ENCODE results near the gene NAV2. TPM values are rescaled to one million over a fixed set of nuclear protein-coding genes. Genes with fewer than 3 reads are reported as not detected.

Gene NAV2
- total RNA-seq, 1 experiment from 2014 or later = 22.7 TPM

DNA sequence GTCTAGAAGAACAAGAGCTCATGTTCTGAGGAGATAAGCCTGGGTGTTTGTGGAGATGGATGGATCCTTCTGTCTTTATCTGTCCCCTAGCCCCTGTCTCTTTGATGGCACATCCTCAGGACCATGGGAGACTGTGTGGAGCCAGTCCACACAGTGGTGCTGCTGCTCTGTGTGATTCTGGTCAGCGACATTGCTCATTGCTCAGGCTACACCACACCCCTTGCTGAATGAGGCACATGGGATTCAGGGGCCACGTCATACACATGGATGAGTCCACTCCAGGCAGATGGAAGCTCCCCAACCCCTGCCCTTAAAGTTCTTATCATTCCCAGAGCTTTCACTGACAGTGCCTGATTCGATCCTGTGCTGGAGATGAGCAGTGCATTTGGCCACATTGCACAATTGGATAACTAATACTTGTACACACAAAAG is 222.2 kb downstream of the NAV2 start:
- H3K4me3 ChIP-seq (ENCODE audit: low read depth in 2 of 2, low read length in 2 of 2) = no peak overlapping the region; a peak in 1 of 4 replicates
- H3K27me3 ChIP-seq (ENCODE audit: control insufficient read depth, insufficient read depth, low read length) = no peaks in the 10 kb centered on the region
- peak; percentile 37; the same call in 1 of the 2 replicates for ATAC-seq
- no peak overlapping the region for H3K27ac ChIP-seq (ENCODE audit: low read length)
- no peak for TF ChIP-seq TCF7L2 (IDR thresholded peaks at IDR 0.05; ENCODE audit: low read depth, low read length)
- no peak for TF ChIP-seq SIN3A (IDR thresholded peaks at IDR 0.05; ENCODE audit: borderline replicate concordance, insufficient read depth, low read depth, low read length)
- TF ChIP-seq, protein P1, sequence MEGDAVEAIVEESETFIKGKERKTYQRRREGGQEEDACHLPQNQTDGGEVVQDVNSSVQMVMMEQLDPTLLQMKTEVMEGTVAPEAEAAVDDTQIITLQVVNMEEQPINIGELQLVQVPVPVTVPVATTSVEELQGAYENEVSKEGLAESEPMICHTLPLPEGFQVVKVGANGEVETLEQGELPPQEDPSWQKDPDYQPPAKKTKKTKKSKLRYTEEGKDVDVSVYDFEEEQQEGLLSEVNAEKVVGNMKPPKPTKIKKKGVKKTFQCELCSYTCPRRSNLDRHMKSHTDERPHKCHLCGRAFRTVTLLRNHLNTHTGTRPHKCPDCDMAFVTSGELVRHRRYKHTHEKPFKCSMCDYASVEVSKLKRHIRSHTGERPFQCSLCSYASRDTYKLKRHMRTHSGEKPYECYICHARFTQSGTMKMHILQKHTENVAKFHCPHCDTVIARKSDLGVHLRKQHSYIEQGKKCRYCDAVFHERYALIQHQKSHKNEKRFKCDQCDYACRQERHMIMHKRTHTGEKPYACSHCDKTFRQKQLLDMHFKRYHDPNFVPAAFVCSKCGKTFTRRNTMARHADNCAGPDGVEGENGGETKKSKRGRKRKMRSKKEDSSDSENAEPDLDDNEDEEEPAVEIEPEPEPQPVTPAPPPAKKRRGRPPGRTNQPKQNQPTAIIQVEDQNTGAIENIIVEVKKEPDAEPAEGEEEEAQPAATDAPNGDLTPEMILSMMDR (IDR thresholded peaks at IDR 0.05) = no peak
- TF ChIP-seq, protein P2, sequence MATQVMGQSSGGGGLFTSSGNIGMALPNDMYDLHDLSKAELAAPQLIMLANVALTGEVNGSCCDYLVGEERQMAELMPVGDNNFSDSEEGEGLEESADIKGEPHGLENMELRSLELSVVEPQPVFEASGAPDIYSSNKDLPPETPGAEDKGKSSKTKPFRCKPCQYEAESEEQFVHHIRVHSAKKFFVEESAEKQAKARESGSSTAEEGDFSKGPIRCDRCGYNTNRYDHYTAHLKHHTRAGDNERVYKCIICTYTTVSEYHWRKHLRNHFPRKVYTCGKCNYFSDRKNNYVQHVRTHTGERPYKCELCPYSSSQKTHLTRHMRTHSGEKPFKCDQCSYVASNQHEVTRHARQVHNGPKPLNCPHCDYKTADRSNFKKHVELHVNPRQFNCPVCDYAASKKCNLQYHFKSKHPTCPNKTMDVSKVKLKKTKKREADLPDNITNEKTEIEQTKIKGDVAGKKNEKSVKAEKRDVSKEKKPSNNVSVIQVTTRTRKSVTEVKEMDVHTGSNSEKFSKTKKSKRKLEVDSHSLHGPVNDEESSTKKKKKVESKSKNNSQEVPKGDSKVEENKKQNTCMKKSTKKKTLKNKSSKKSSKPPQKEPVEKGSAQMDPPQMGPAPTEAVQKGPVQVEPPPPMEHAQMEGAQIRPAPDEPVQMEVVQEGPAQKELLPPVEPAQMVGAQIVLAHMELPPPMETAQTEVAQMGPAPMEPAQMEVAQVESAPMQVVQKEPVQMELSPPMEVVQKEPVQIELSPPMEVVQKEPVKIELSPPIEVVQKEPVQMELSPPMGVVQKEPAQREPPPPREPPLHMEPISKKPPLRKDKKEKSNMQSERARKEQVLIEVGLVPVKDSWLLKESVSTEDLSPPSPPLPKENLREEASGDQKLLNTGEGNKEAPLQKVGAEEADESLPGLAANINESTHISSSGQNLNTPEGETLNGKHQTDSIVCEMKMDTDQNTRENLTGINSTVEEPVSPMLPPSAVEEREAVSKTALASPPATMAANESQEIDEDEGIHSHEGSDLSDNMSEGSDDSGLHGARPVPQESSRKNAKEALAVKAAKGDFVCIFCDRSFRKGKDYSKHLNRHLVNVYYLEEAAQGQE (IDR thresholded peaks at IDR 0.05; ENCODE audit: insufficient read depth in 1 of 2, low read depth in 2 of 2, low read length in 1 of 2) = no peak
- no peak for TF ChIP-seq POLR2AphosphoS5 (IDR thresholded peaks at IDR 0.05; ENCODE audit: low read depth, low read length)
- DNase-seq (ENCODE audit: low read depth, low spot score) = no peak
- intact Hi-C loops (cut with micrococcal nuclease; ENCODE audit: unreplicated experiment) (no loop called here), in situ Hi-C loops (cut with HindIII; ENCODE audit: low pct_unique_long_range_greater_than_20kb, low sequenced_read_pairs) (no loop called here)
- CTCF ChIA-PET = interaction anchor here (0.6 kb wide), 1 partner anchor 1747 kb away, joined by 3 read pairs; no protein-coding TSS in a partner anchor
- BruUV-seq (replicated peaks) = no TSS peak
- H3K9me3 ChIP-seq (ENCODE audit: control insufficient read depth, insufficient read depth, low read depth, low read length) = no peaks in the 10 kb centered on the region
- no peaks in the 10 kb centered on the region for H3K36me3 ChIP-seq (ENCODE audit: control insufficient read depth, insufficient read depth, low read length)
- H3K4me1 ChIP-seq (ENCODE audit: control insufficient read depth, insufficient read depth, low read length) = no peaks in the 10 kb centered on the region
- POLR2A ChIA-PET = interaction anchor here (0.6 kb wide), 1 partner anchor 35 kb away, joined by 8 read pairs; no protein-coding TSS in a partner anchor

DNA sequence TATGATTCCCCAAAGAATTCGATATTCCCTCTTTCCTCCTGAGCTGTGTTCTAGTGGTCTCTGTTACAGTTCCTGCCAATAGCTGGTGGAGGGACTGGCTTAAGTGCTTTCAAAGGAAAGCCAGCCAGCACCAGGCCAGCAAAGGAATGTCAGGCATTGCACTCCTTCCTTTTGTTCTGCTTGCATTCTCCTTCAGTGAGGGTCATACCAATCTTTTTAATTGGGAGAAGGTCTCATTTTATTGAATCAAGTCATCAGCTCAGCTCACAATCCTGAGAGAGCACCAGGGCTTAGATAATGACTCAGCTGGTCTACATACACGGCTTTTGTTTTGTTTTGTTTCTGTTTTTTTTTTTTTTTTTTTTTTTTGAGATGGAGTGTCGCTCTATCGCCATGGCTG is 222.9 kb downstream of the NAV2 start:
- TF ChIP-seq POLR2AphosphoS5 (IDR thresholded peaks at IDR 0.05; ENCODE audit: low read depth, low read length) (no peak), SIN3A (IDR thresholded peaks at IDR 0.05; ENCODE audit: borderline replicate concordance, insufficient read depth, low read depth, low read length) (no peak), TCF7L2 (IDR thresholded peaks at IDR 0.05; ENCODE audit: low read depth, low read length) (no peak)
- TF ChIP-seq, protein P1 (IDR thresholded peaks at IDR 0.05) = no peak
- ATAC-seq (no peak), DNase-seq (ENCODE audit: low read depth, low spot score) (no peak)
- POLR2A ChIA-PET = no interaction called here
- CTCF ChIA-PET = interaction anchor here (0.7 kb wide), 1 partner anchor 599 kb away, joined by 9 read pairs; no protein-coding TSS in a partner anchor
- Histone ChIP-seq H3K27me3 (ENCODE audit: control insufficient read depth, insufficient read depth, low read length) (no peaks in the 10 kb centered on the region), H3K36me3 (ENCODE audit: control insufficient read depth, insufficient read depth, low read length) (no peaks in the 10 kb centered on the region), H3K4me3 (ENCODE audit: low read depth in 2 of 2, low read length in 2 of 2) (no peak overlapping the region; a peak in 1 of 4 replicates), H3K27ac (ENCODE audit: low read length) (no peak overlapping the region), H3K4me1 (ENCODE audit: control insufficient read depth, insufficient read depth, low read length) (no peaks in the 10 kb centered on the region), H3K9me3 (ENCODE audit: control insufficient read depth, insufficient read depth, low read depth, low read length) (no peaks in the 10 kb centered on the region)
- in situ Hi-C loops (cut with HindIII; ENCODE audit: low pct_unique_long_range_greater_than_20kb, low sequenced_read_pairs) (no loop called here), intact Hi-C loops (cut with micrococcal nuclease; ENCODE audit: unreplicated experiment) (no loop called here)
- no TSS peak for BruUV-seq (replicated peaks)
